ENCODE data around the gene MRGPRD. TPM values are rescaled to one million over a fixed set of nuclear protein-coding genes. Genes with fewer than 3 reads are reported as not detected.

MRGPRD gene
- total and polyA plus RNA-seq, 10 of the 15 experiments (the other 5 are each of a cell fraction or from before 2014, with no cell fraction given): not detected

- no peak for TF ChIP-seq ELK1 (IDR thresholded peaks at IDR 0.05; ENCODE audit: low read depth, low read length)
- no peak for TF ChIP-seq PML (IDR thresholded peaks at IDR 0.05; ENCODE audit: low read length)
- no peak for TF ChIP-seq JUND (IDR thresholded peaks at IDR 0.05; ENCODE audit: low read depth, low read length)
- TF ChIP-seq USF1 (IDR thresholded peaks at IDR 0.05; ENCODE audit: borderline replicate concordance, extremely low read length, insufficient read depth, low read depth, low read length): peak; percentile 8
- no peak for TF ChIP-seq CBX5 (IDR thresholded peaks at IDR 0.05; ENCODE audit: low read depth)
- TF ChIP-seq NR2C2 (IDR thresholded peaks at IDR 0.05; ENCODE audit: borderline replicate concordance, control insufficient read depth, insufficient read length, low read depth): no peak
- no peak for TF ChIP-seq CHD4 (IDR thresholded peaks at IDR 0.05)
- TF ChIP-seq, protein P1, sequence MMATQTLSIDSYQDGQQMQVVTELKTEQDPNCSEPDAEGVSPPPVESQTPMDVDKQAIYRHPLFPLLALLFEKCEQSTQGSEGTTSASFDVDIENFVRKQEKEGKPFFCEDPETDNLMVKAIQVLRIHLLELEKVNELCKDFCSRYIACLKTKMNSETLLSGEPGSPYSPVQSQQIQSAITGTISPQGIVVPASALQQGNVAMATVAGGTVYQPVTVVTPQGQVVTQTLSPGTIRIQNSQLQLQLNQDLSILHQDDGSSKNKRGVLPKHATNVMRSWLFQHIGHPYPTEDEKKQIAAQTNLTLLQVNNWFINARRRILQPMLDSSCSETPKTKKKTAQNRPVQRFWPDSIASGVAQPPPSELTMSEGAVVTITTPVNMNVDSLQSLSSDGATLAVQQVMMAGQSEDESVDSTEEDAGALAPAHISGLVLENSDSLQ (IDR thresholded peaks at IDR 0.05): peak; percentile 48
Observed at GRCh38 chr11:69010964-69011623, 30.3 kb upstream of the MRGPRD start (continued).

GRCh38 chr11:69010361-69010891, 29.6 kb upstream of the MRGPRD start:
- ChIA-PET POLR2A (no interaction called here), RAD21 (ENCODE audit: unreplicated experiment) (no interaction called here), CTCF (interaction anchor here (0.5 kb wide), 1 partner anchor 60 kb away, joined by 3 read pairs; no protein-coding TSS in a partner anchor), SMC1A (ENCODE audit: uncharacterized antibody, unreplicated experiment) (no interaction called here)
- H3K27me3 ChIP-seq (replicated peaks in 1 of 2; ENCODE audit: control insufficient read depth in 2 of 2, insufficient read depth in 2 of 2, low read length in 1 of 2): peaks cover 4 to 6% of the 10 kb centered on the region in 2 experiments; a peak in 3 of 4 replicates
- intact Hi-C loops (cut with micrococcal nuclease; ENCODE audit: unreplicated experiment): no loop called here
- H3K4me3 ChIP-seq: no peak overlapping the region
- H3K36me3 ChIP-seq (ENCODE audit: control insufficient read depth in 2 of 2, insufficient read depth in 2 of 2, low read length in 1 of 2): no peaks in the 10 kb centered on the region
- 41% methylated on average over 9 of the region's 9 CpGs for WGBS (ENCODE audit: insufficient coverage, insufficient replicate concordance, low lambda C conversion rate, missing lambda C conversion rate)
- TF ChIP-seq RAD51 (IDR thresholded peaks at IDR 0.05) (no peak), MXI1 (IDR thresholded peaks at IDR 0.05; ENCODE audit: low read depth, low read length) (no peak), SMAD5 (IDR thresholded peaks at IDR 0.05; ENCODE audit: low read depth) (no peak), PML (IDR thresholded peaks at IDR 0.05; ENCODE audit: low read length) (no peak)
- H2AFZ ChIP-seq (ENCODE audit: control insufficient read depth, low read depth, low read length): no peak overlapping the region
- no peak overlapping the region for H3K9ac ChIP-seq (ENCODE audit: control insufficient read depth, insufficient read depth, low read length)
- FAIRE-seq: no peak
- DNase-seq (ENCODE audit: low read depth, low spot score): no peak
- no peaks in the 10 kb centered on the region for H3K9me3 ChIP-seq (replicated peaks; ENCODE audit: control insufficient read depth, insufficient read depth, low read length)
- no peaks in the 10 kb centered on the region for H3K79me2 ChIP-seq (ENCODE audit: control insufficient read depth, insufficient read depth, low read length)
- no TSS peak for BruUV-seq (replicated peaks)
- no peak overlapping the region for H3K27ac ChIP-seq (ENCODE audit: control insufficient read depth, insufficient read depth)
- no peaks in the 10 kb centered on the region for H4K20me1 ChIP-seq (ENCODE audit: control insufficient read depth, insufficient read depth)
- no peaks in the 10 kb centered on the region for H3K4me1 ChIP-seq (ENCODE audit: control insufficient read depth, insufficient read depth, low read length)
- H3K4me2 ChIP-seq (ENCODE audit: control insufficient read depth, insufficient read depth): no peak overlapping the region
- ATAC-seq: no peak
- in situ Hi-C loops (cut with MboI): no loop called here

Data from GM12878 (cell line).